Tongue (tissue), 3 donors: Measurements from ENCODE around the gene HSPA8. TPM values are rescaled to one million over a fixed set of nuclear protein-coding genes. Genes with fewer than 3 reads are reported as not detected.

Experiments
- DNase-seq: peaks from one replicate; pipeline ENCODE4 v3.0.0-alpha.2; 2015
- small RNA-seq: library from RNA; depleted of rRNA; stranded (forward); fragments of <200 nt; gene quantifications from one replicate; pipeline ENCODE3, GENCODE V24; 2014; ENCODE audit warnings: low replicate concordance
- total RNA-seq: library from RNA; depleted of rRNA; stranded (reverse); fragments of >200 nt; gene quantifications from one replicate; pipeline ENCODE4 v1.2.3, GENCODE V29; 2014

The HSPA8 gene
- total RNA-seq, 1 donor from 2014 or later = 2,079 TPM

DNA sequence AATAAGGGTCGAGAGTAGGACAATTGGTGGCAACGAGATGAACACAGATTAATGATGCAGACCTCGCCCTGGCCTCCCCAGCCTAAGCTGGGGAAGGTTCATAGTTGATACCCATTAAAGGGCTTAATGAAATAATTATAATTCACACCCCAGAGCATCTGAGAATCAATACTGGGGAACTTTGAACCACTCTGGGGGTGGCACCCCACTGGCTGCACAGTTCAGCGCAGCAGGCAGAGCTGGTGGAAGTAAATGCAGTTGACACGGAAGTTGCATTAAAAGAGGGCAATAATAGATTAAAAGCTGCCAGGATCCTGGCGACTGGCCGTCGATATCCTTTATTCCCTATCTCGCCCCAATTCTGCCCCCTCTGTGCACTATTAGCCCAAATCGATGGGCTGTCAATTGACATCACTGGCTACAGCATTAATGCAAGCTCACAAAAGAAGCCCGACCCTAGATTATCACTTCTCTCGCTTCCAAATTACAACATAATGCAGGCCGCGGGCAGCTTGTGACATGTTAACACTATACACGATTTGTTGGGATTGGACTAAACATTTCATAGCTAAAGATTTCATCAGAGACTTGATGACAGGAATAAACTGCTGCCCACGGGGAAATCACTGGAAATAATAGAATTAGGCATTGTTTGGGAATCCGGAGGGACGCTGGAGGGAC is 14.5 kb downstream of the HSPA8 start:
- DNase-seq = no peak

DNA sequence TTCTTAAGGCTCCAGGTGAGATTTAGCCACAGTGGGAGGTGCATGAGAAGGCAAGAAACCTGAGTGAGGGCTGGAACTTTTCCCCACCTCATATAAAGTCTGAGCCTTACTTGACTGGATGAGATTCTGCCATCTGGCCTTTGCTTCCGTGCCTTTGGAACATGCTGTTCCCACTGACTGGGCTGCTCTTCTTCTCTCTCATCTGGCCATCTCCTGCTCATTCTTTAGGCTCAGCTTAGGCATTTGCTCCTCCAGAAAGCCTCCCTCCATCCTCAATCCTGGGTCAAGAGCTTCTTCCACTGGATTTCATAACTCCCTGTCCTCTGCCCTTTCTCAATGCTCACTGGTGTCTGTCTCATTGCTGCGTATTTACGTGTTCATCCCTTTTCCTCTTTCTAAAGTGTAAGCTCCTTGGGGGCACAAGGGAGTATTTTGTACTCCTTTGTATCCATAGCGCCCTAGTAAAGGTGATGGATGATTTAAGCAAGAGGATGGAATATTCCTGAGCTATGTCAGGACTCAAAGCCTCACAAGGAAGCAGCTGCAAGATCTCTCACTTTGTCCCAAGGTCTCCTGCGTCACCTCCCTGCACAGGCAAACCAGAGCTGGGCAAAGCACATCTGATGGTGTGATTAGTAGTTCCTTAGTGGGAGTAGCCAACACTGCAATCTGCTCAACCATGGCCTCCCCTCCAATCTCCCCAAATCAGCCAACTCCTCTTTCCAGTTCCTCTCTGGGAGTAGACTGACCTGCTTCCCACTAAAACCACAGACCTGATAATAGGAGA is 15.3 kb downstream of the HSPA8 start:
- DNase-seq = no peak

DNA sequence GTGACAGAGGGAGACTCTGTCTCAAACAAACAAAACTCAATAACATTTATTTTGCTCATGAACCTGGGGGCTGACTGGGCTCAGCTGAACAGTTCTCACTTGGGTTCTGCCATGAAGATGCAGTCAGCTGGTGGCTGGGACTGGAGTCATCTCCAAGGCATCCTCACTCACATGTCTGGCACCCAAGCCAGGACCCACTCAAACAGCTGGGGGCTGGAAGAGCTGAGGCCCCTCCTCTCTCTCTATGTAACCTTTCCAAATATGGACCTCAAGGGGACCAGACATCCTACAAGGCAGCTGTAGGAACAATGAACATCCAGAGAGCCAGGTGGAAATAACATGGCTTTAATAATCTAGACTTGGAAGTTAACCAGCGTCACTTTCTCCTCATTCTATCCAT is 16.8 kb downstream of the HSPA8 start:
- DNase-seq = no peak

DNA sequence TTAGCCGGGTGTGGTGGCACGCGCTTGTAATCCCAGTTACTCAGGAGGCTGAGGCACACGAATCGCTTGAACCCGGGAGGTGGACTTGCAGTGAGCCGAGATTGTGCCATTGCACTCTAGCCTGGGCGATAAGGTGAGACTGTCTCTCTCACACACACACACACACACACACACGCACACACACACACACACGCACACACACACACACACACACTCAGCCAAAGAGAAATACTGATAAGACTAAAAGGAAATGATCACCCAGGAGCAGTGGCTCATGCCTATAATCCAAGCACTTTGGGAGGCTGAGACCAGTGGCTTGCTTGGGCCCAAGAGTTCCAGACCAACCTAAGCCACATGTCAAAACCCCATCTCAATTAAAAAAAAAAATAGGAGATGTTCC is 20.8 kb downstream of the HSPA8 start:
- DNase-seq = no peak

DNA sequence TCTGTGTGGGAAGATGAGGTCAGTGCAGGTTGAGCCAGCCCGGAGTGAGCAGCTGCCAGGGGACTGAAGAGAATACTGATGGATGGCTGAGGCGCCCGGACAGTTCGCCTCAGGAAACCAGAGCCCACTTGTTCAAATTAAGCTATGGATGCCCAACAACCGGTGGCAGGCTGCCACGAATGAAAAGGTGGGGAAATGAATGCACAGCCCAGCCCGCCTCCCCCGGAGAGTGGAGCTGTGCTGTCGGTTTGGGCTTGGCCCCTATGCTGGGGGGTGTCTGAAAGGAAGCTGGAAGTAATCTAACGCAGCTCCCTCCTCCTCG is 21.9 kb downstream of the HSPA8 start:
- peak; percentile 40 for DNase-seq

DNA sequence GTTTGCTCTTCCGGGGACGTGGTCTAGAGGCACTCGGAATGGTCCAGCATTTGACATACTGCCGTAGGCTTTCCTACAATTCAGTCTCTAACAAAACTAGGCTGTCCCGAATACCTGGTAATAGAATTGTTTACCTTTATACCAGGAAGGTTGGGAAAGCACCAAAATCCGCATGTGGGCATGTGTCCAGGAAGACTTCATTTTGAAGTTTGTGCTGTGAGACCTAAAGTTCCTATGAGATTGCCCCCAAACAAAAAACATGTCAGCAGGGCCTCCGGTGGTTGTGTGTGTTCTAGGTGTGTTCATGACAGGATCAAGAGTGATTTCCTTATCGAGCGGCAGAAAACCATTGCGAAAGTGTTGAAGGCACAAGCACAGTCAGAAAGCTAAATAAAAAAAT is 26.1 kb downstream of the HSPA8 start:
- DNase-seq = no peak

DNA sequence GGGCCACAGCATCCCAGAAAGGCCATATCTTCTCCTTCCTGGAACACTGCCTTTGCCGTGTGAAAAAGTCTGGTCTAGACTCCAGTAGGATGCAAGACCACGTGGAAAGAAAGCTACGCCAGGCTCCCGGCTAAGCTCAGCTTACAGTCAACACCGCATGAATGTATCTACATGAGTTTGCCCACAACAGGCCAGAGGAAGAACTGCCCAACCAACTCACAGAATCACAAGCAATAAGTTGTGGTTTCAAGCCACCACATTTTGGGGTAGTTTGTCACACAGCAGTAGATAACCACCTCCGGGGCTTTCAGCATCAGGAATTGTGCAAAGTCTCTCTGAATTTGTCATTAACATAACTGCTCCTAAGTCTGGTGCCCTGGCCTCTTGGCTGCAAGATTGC is 27.3 kb downstream of the HSPA8 start:
- no peak for DNase-seq

DNA sequence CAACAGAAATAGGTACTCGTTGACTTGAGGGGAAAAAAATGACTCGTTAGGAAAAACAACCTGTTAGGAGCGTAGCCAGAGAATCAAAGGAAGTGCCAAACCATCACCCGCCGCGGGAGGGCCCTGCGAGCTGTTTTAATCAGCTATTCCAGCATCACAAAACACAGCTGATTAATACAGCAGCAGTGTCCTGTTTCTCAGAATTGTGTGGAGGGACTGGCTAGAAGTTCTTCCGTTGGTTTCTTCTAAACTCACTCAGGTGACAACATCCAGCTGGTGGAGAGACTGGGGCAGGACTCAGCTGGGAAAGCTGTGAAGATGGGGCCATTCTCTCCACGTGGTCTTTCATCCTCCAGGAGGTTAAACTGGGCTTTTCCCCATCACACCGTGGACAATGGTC is 28.0 kb downstream of the HSPA8 start:
- no peak for DNase-seq

DNA sequence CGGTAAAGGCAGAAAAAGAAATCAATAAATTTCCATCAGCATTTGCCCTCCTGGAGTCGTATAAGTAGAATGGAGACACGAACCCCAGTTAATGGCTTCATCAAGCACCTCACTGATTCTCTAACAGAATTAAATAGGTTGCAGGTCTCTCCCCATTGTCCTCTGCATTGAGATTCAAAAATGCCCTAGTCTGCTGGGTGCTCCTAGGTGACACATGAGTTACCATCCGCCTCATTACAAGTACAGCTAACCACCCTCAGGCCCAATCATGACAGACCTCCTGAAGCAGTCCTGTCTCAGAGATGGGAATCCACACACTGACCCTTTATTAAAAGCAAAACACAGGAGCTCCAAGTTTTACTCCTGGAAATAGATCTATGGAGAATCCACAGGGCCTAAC is 31.4 kb downstream of the HSPA8 start:
- DNase-seq = no peak

DNA sequence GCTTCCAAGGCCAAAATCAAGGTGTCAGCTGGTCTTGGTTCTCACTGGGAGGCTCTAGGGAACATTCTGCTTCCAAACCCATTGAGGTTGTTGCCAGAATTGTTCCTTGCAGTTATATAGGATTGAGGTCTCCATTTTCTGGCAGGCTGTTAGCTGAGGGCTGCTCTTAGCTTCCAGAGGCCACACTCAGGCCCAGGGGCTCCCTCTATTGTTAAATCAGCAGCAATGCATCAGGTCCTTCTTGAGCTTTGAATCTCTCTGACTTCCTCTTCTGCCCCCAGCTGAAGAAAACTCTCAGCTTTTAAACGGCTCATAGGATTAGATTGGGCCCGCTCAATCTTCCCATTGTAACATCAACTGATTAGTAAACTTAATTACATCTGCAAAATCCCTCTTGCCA is 41.0 kb downstream of the HSPA8 start:
- peak; percentile 35 for DNase-seq

DNA sequence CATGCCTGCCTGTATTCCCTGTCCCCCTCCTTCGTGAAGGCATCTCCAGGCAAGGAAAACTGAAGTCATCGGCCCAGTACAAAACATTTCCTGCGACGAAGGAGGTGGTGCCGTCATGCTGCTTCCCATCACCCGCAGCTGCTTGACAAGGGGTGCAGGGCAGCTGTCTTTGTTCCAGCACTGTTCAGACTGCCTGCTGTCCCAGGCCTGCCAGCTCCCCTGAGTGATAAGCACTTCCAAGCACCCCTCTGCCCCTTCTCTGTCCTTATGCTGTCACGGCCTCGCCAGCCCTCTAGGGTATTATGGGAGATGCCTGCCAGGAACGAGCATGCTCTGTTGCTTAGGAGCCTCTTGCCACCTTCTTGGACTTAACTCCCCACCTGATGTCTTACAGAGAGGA is 43.2 kb downstream of the HSPA8 start:
- no peak for DNase-seq

DNA sequence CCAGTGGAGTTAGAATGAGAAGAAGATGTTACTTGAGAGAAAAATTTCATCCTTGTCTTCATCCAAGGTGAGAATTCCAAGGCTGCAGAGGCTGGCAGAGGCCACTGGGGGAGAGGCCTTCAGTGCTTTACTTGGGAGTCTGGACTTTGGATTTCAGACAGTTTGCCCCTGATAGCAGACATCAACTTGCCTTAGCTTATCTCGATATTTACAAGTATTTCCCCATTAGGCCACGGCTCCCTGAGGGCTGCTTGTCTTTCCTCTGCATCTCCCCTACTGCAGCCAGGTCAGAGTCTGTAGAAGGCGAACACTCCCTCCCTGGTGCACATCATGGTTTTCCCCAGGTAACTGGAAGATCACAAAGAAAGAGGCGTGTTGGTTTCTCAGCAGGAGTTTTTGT is 50.4 kb downstream of the HSPA8 start:
- no peak for DNase-seq

Small RNA genes within 50 kb of the gene (small RNA-seq; reads per million reads assigned to genes)
- gene RPL31P47 = not detected
- not detected for gene SNORD14C
- gene SNORD14D = not detected
- gene SNORD14E = 194 reads per million, percentile 97 among the genes with 10 or more reads in this experiment

Other genes with a start within 250 kb of the HSPA8 start
- gene CRTAM, start 223.6 kb downstream of the HSPA8 start, total RNA-seq = not detected
- 1.1 TPM for gene JHY, start 179.4 kb downstream of the HSPA8 start, total RNA-seq
- gene BSX, start 80.3 kb downstream of the HSPA8 start, total RNA-seq = not detected
- 34.7 TPM for gene CLMP, start 133.1 kb upstream of the HSPA8 start, total RNA-seq